AG09319 (cell line): Measurements from ENCODE around the gene PCDHA1.
"Not testable (repeated sequence)": the region's sequence is repeated elsewhere in the genome, so short reads cannot be mapped to it uniquely, and the experiment has no call there.

Source experiments
- DNase-seq: peaks from one replicate; pipeline ENCODE4 v3.0.0-alpha.2; 2010; ENCODE audit warnings: low read depth; ENCODE audit errors: extremely low read depth
- CTCF ChIP-seq: IDR thresholded peaks from 2 replicates; pipeline ENCODE4 v1.5.1; 2011; ENCODE audit warnings: low read depth, mild to moderate bottlenecking, inconsistent platforms, low read length, moderate library complexity

Gene PCDHA1

DNA sequence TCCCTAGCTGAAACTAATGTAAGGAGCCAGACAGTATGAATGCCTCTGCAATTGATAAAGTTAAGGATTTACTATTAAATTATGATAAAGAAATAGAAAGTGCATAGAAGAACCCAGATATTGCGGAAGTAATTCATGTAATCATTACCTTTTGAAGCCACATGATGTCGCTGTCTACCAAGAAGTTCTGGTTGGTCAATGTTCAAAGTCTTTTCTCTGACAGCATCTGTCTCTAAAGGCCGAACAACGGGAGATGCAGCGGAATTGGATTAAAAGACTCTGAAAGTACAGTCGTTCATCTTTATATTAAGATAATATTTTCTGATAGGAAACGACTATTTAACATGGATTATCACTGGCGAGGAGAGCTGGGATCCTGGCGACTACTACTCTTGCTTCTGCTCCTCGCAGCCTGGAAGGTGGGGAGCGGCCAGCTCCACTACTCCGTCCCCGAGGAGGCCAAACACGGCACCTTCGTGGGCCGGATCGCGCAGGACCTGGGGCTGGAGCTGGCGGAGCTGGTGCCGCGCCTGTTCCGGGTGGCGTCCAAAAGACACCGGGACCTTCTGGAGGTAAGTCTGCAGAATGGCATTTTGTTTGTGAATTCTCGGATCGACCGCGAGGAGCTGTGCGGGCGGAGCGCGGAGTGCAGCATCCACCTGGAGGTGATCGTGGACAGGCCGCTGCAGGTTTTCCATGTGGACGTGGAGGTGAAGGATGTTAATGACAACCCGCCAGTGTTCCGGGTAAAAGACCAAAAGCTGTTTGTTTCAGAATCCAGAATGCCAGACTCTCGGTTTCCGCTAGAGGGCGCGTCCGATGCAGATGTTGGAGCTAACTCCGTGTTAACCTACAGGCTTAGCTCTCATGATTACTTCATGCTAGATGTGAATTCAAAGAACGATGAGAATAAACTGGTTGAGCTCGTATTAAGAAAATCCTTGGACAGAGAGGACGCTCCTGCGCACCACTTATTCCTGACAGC is 55.3 kb downstream of the PCDHA1 start, which contains the start of gene PCDHA8:
TSS of gene PCDHA8 (plus strand) at position 210 of the 985 bp plus-strand sequence. CDS start at position 345, 135 bp downstream.
- TF ChIP-seq CTCF = peak; percentile 26
- no peak for DNase-seq

GRCh38 chr5:140842798-140843733 is 57.1 kb downstream of the PCDHA1 start:
- DNase-seq = no peak
- no peak for TF ChIP-seq CTCF

GRCh38 chr5:140848139-140849102 is 62.5 kb downstream of the PCDHA1 start, which contains the start of gene PCDHA9:
Gene PCDHA9 (plus strand): TSS chr5:140848382. CDS start chr5:140848496, 114 bp downstream.
- DNase-seq = not testable (repeated sequence)

DNA sequence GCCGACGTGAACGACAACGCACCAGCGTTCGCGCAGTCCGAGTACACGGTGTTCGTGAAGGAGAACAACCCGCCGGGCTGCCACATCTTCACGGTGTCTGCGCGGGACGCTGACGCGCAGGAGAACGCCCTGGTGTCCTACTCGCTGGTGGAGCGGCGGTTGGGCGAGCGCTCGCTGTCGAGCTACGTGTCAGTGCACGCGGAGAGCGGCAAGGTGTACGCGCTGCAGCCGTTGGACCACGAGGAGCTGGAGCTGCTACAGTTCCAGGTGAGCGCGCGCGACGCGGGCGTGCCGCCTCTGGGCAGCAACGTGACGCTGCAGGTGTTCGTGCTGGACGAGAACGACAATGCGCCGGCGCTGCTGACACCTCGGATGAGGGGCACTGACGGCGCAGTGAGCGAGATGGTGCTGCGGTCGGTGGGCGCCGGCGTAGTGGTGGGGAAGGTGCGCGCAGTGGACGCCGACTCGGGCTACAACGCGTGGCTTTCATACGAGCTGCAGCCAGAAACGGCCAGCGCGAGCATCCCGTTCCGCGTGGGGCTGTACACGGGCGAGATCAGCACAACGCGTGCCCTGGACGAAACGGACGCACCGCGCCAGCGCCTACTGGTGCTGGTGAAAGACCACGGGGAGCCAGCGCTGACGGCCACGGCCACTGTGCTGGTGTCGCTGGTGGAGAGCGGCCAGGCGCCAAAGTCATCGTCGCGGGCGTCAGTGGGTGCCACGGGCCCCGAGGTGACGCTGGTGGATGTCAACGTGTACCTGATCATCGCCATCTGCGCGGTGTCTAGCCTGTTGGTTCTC is 64.1 kb downstream of the PCDHA1 start:
- DNase-seq = not testable (repeated sequence)

- DNase-seq = no peak
- TF ChIP-seq CTCF = no peak
Measured at GRCh38 chr5:140855772-140856674, 70.1 kb downstream of the PCDHA1 start, which contains the start of gene PCDHA10. Gene PCDHA10 (plus strand): TSS chr5:140855897. CDS start chr5:140856049, 152 bp downstream.

DNA sequence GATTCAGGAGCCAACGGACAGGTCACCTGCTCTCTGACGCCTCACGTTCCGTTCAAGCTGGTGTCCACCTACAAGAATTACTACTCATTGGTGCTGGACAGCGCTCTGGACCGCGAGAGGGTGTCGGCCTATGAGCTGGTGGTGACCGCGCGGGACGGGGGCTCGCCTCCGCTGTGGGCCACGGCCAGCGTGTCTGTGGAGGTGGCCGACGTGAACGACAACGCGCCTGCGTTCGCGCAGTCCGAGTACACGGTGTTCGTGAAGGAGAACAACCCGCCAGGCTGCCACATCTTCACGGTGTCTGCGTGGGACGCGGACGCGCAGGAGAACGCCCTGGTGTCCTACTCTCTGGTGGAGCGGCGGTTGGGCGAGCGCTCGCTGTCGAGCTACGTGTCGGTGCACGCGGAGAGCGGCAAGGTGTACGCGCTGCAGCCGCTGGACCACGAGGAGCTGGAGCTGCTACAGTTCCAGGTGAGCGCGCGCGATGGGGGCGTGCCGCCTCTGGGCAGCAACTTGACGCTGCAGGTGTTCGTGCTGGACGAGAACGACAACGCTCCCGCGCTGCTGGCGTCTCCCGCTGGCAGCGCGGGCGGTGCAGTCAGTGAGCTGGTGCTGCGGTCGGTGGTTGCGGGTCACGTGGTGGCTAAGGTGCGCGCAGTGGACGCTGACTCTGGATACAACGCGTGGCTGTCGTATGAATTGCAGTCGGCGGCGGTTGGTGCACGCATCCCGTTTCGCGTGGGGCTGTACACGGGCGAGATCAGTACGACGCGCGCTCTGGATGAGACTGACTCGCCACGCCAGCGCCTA is 71.4 kb downstream of the PCDHA1 start:
- TF ChIP-seq CTCF = no peak

More for the DNA sequence above, 71.4 kb downstream of the PCDHA1 start:
- no peak for DNase-seq
